Right lobe of liver (tissue), 6 donors: ENCODE data around the gene SLC35G2. TPM values are rescaled to one million over a fixed set of nuclear protein-coding genes. Genes with fewer than 3 reads are reported as not detected.

ENCODE experiments used
- ATAC-seq, 4 donors: fragments of 200-7000 bp; cut with Tn5 transposase; one replicate each; pipeline ENCODE4 v1.9.1; 2020; ENCODE audit warnings: mild to moderate bottlenecking in 4 of 4, moderate library complexity in 4 of 4
- DNase-seq, 3 donors: peaks; one replicate each; pipeline ENCODE4 v3.0.0-alpha.2; 2020
- H3K27ac ChIP-seq, 3 donors: fragments of 200-600 bp; one replicate each; pipeline ENCODE4 v1.8.0; 2022
- H3K27me3 ChIP-seq, 2 donors: fragments of 200-600 bp; one replicate each; pipeline ENCODE4 v1.8.0; 2022
- H3K36me3 ChIP-seq, 4 donors: fragments of 200-600 bp; sonication (generic) in 1 of 4; one replicate each; pipeline versions ENCODE4 v1.5.1 to v1.8.0; 2017 to 2022; ENCODE audit warnings: control low read depth in 1 of 4
- H3K4me1 ChIP-seq, 4 donors: fragments of 200-600 bp; sonication (generic) in 1 of 4; one replicate each; pipeline versions ENCODE4 v1.5.1 to v1.8.0; 2017 to 2022; ENCODE audit warnings: control low read depth in 1 of 4
- H3K4me3 ChIP-seq, 3 donors: fragments of 200-600 bp; one replicate each; pipeline ENCODE4 v1.8.0; 2022
- H3K9me3 ChIP-seq, 4 donors: fragments of 200-600 bp; sonication (generic) in 1 of 4; one replicate each; pipeline versions ENCODE4 v1.5.1 to v1.8.0; 2017 to 2022; ENCODE audit warnings: control low read depth in 1 of 4
- CTCF ChIP-seq, 4 donors: fragments of 200-600 bp in 3 of 4; fragments of 450-650 bp in 1 of 4; IDR thresholded peaks; one replicate each; pipeline versions ENCODE4 v1.5.1 to v1.8.0; 2016 to 2022; ENCODE audit warnings: antibody characterized with exemption in 4 of 4, mild to moderate bottlenecking in 2 of 4
- POLR2A ChIP-seq: fragments of 450-650 bp; IDR thresholded peaks from one replicate; pipeline ENCODE4 v1.6.1; 2017; ENCODE audit warnings: antibody characterized with exemption, mild to moderate bottlenecking
- WGBS: methylation state at CpG from one replicate; pipeline ENCODE4 v1.1.6; 2018; ENCODE audit warnings: low coverage, low lambda C conversion rate; ENCODE audit not compliant: insufficient coverage; ENCODE audit errors: missing lambda C conversion rate; 5-methylcytosine and 5-hydroxymethylcytosine counted together
- intact Hi-C, 2 donors: fragments of 100-400 bp; cut with DNase I; formaldehyde crosslinking; loops; one replicate each; pipeline versions ENCODE4 v1.11.2 to v1.14.1; 2022
- total RNA-seq, 6 experiments: library from RNA; depleted of rRNA in 2 of 6; stranded (reverse); fragments of >200 nt in 2 of 6; fragmentation: NEBNext Ultra II Directional in 3 of 6; extraction: Animal tissue kit (Norgen Biotek cat#: 25700) in 3 of 6; gene quantifications; one replicate each; pipeline versions ENCODE4 v1.1.0 to v1.2.4, GENCODE V29; 2016 to 2023
- donor health status: DM: no; HTN: yes; CAD: no.
- donor health status: DM: no; HTN: no; CAD: no.
- donor health status: DM: no; HTN: no; CAD: no.
- donor health status: DM: no; HTN: yes; CAD: no.
- donor health status: DM: no; HTN: yes; CAD: no.

The SLC35G2 gene
- total RNA-seq, 6 experiments from 2014 or later, result 0.51 to 2.7 (median 1.7) TPM

GRCh38 chr3:136819731-136820679 is 1.1 kb downstream of the SLC35G2 start:
- peak; percentile 47 to 61 (median 47) for DNase-seq
- H3K4me1 ChIP-seq, result peaks cover 0 to 12% (median 2%) of the 10 kb centered on the region in 4 donors
- TF ChIP-seq CTCF (IDR thresholded peaks at IDR 0.05) (no peak), POLR2A (no peak)
- no peaks in the 10 kb centered on the region for H3K9me3 ChIP-seq
- no peaks in the 10 kb centered on the region for H3K27me3 ChIP-seq
- intact Hi-C loops, result no loop called here
- ATAC-seq, result peak; percentile 42 to 75 (median 63)
- peak overlapping the region; percentile 56 to 79 (median 59) for H3K4me3 ChIP-seq
- WGBS, result 25% methylated on average over 20 of the region's 51 CpGs
- H3K27ac ChIP-seq, result peak overlapping the region in 2 of 3 donors; percentile 33 to 71
- no peaks in the 10 kb centered on the region for H3K36me3 ChIP-seq

DNA sequence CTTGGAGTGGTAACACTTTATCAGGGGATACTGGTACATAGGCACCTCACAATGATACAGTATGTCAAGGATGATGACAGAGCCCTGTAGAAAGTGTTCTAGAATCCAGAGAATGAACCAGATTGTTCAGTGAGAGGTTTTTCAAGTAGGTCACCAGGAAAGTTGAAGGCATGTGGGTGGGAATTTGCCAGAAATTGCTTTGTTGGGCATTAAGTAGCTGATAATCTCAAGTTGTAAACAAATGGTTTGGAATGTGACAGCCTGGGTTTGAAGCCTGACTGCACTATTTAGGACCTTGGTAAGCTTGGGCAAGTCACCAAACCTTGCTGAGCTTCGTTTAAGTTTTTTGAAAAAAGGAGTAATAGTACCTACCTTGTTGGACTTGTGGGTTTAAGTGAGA is 12.5 kb downstream of the SLC35G2 start:
- ATAC-seq (no peak), DNase-seq (no peak)
- Histone ChIP-seq H3K27ac (no peak overlapping the region), H3K9me3 (no peaks in the 10 kb centered on the region), H3K27me3 (no peaks in the 10 kb centered on the region), H3K4me3 (no peak overlapping the region), H3K4me1 (peaks cover 0 to 7% (median 0%) of the 10 kb centered on the region in 4 donors), H3K36me3 (no peaks in the 10 kb centered on the region)
- intact Hi-C loops, result no loop called here
- TF ChIP-seq POLR2A (no peak), CTCF (IDR thresholded peaks at IDR 0.05) (no peak)
- WGBS, result 50% methylated on average over 1 of the region's 1 CpG

DNA sequence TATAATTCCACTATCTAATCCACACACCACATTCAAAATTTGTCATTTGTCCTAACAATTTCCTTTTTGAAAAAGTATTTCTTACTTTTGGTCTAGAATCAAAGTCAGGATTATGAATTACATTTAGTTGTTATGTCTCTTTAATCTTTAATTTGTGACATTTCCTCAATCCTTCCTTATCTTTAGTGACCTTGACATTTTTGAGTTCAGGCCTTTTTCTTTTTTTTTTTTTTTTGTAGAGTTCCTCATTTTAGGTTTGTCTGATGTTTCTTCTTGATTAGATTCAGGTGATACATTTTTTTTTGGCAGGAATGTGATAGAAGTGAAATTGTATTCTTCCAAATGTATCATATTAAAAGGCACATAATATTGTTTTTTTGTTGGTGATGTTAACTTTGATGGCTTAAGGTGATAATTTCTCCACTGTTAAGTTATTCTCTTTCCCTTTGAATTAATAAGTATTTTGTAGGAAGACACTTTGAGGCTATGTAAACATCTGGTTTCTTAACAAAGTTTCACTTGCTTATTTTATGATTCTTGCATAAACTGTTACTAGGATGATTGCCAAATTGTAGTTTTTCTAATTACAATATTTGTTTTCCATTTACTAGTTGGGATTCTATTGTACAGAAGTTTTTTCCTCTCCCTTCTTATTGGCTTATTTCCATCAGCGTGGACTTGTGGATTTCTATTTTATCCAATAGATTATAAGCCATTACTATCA is 16.3 kb downstream of the SLC35G2 start:
- Histone ChIP-seq H3K27ac (no peak overlapping the region), H3K4me1 (peaks cover 0 to 7% (median 0%) of the 10 kb centered on the region in 4 donors), H3K4me3 (no peak overlapping the region), H3K36me3 (no peaks in the 10 kb centered on the region), H3K27me3 (no peaks in the 10 kb centered on the region), H3K9me3 (no peaks in the 10 kb centered on the region)
- TF ChIP-seq CTCF (IDR thresholded peaks at IDR 0.05) (no peak), POLR2A (no peak)
- ATAC-seq, result no peak
- intact Hi-C loops, result no loop called here
- whole genome bisulfite sequencing, result 67% methylated on average over 1 of the region's 1 CpG
- no peak for DNase-seq

GRCh38 chr3:136835813-136836510 is 17.0 kb downstream of the SLC35G2 start:
- DNase-seq (no peak), ATAC-seq (no peak)
- Histone ChIP-seq H3K4me3 (no peak overlapping the region), H3K36me3 (no peaks in the 10 kb centered on the region), H3K9me3 (no peaks in the 10 kb centered on the region), H3K4me1 (peaks cover 0 to 7% (median 0%) of the 10 kb centered on the region in 4 donors), H3K27me3 (no peaks in the 10 kb centered on the region), H3K27ac (no peak overlapping the region)
- intact Hi-C loops, result no loop called here
- WGBS, result 66% methylated on average over 2 of the region's 3 CpGs
- TF ChIP-seq CTCF (IDR thresholded peaks at IDR 0.05) (no peak), POLR2A (no peak)
